Ramos (cell line): ENCODE measurements around the gene PEMT.
"Not testable (repeated sequence)": the region's sequence is repeated elsewhere in the genome, so short reads cannot be mapped to it uniquely, and the experiment has no call there.

ENCODE experiments used
- in situ Hi-C: fragments of 300-500 bp; cut with MboI; formaldehyde crosslinking; loops from one replicate; pipeline ENCODE4 v1.14.3; 2022; ENCODE audit warnings: low sequenced_read_pairs; ENCODE audit not compliant: unreplicated experiment

Gene PEMT

GRCh38 chr17:17468217-17469010 lies 123.1 kb downstream of the PEMT start:
- in situ Hi-C loops, result no loop called here

GRCh38 chr17:17467720-17468119 lies 123.8 kb downstream of the PEMT start:
- in situ Hi-C loops, result no loop called here

GRCh38 chr17:17467016-17467415 lies 124.5 kb downstream of the PEMT start:
- in situ Hi-C loops, result no loop called here

GRCh38 chr17:17466511-17466910 lies 125.0 kb downstream of the PEMT start:
- in situ Hi-C loops, result no loop called here

- in situ Hi-C loops, result not testable (repeated sequence)
These were observed 125.6 kb downstream of the PEMT start for GRCh38 chr17:17465878-17466277.

GRCh38 chr17:17463821-17464220 lies 127.7 kb downstream of the PEMT start:
- in situ Hi-C loops, result no loop called here

- in situ Hi-C loops, result no loop called here
These were observed 129.3 kb downstream of the PEMT start for GRCh38 chr17:17462048-17462824.

GRCh38 chr17:17460038-17460437 lies 131.5 kb downstream of the PEMT start:
- in situ Hi-C loops, result no loop called here

- in situ Hi-C loops, result no loop called here
These were observed 133.8 kb downstream of the PEMT start for GRCh38 chr17:17457680-17458079.

- in situ Hi-C loops, result no loop called here
These were observed 135.3 kb downstream of the PEMT start for GRCh38 chr17:17456251-17456650.
